ENCODE measurements around the gene GALNT7.

GRCh38 chr4:173267711-173268110, 99.1 kb downstream of the GALNT7 start:
- TF ChIP-seq POLR2A (IDR thresholded peaks at IDR 0.05; ENCODE audit: low read depth, low read length) (no peak), CTCF (IDR thresholded peaks at IDR 0.05; ENCODE audit: extremely low read depth in 1 of 2, insufficient read depth in 1 of 2, low read depth in 1 of 2, low read length in 2 of 2) (no peak), POLR2AphosphoS5 (IDR thresholded peaks at IDR 0.05; ENCODE audit: insufficient read depth, low read depth, low read length) (no peak), EZH2 (IDR thresholded peaks at IDR 0.05; ENCODE audit: borderline replicate concordance, low read depth, low read length, severe bottlenecking) (no peak), JUN (IDR thresholded peaks at IDR 0.05; ENCODE audit: borderline replicate concordance, insufficient read depth, insufficient read length, low read depth) (no peak)
- TF ChIP-seq, protein P1, sequence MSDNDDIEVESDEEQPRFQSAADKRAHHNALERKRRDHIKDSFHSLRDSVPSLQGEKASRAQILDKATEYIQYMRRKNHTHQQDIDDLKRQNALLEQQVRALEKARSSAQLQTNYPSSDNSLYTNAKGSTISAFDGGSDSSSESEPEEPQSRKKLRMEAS (IDR thresholded peaks at IDR 0.05; ENCODE audit: insufficient read depth, insufficient read length): no peak

Measured in endothelial cell of umbilical vein (primary cell).